K562 (cell line): ENCODE measurements around the gene MTSS2. TPM values are rescaled to one million over a fixed set of nuclear protein-coding genes. Genes with fewer than 3 reads are reported as not detected.

Experiments
- polyA plus RNA-seq, 8 experiments: library from polyadenylated mRNA; depleted of rRNA in 4 of 8; stranded (reverse) in 5 of 8; unstranded in 3 of 8; fragments of >200 nt; fragmentation: Nextera tagmentation in 2 of 8; fragmentation: Illumina TruSeq in 1 of 8; extraction: Ambion mirVana in 2 of 8; extraction: Trizol in 1 of 8; gene quantifications; 2 replicates each; pipeline versions ENCODE4 v1.2.1 to v1.2.3, GENCODE V29; 2011 to 2014; ENCODE audit warnings: inconsistent platforms in 1 of 8, missing spikeins in 1 of 8
- total RNA-seq, 7 experiments: library from RNA; depleted of rRNA in 6 of 7; stranded (reverse); fragments of >200 nt in 6 of 7; fragmentation: Illumina TruSeq in 2 of 7; extraction: Trizol in 2 of 7; gene quantifications; 2 replicates each; pipeline versions ENCODE4 v1.2.1 to v1.2.3, GENCODE V29; 2011 to 2021; ENCODE audit warnings: low replicate concordance in 1 of 7
- TF ChIP-seq, protein P1 (sequence below), 2 experiments: fragments of 450-650 bp; formaldehyde crosslinking in 1 of 2; IDR thresholded peaks; 2 replicates each; pipeline versions ENCODE4 v1.4.0 to v1.6.1; 2014 to 2020; ENCODE audit warnings: mild to moderate bottlenecking in 2 of 2, borderline replicate concordance in 1 of 2, low read depth in 1 of 2

The MTSS2 gene
- total and polyA plus RNA-seq, 9 of the 15 experiments (the other 6 are each of a cell fraction or from before 2014, with no cell fraction given): 0.11 to 60.3 (median 16.9) TPM

DNA sequence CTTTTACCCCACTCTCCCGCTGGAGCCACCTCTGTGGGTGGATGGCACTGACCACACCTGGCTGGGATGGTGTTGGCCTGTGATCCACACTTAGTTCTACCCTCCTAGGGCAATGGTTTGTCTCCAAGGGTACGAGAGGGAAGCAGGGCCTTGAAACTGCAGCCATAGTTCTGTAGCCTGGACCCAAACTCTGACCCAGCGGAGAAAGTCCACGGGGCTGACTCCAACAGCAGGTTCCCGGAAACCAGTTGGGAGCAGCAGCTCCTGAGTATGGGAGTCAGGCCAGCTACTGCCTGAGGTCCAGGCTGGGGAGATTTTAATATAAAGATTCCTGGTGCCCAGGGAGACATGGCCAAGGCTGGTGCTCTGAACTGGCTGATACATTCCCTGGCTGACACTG, 23.6 kb upstream of the MTSS2 start (continued):
- TF ChIP-seq, protein P1, sequence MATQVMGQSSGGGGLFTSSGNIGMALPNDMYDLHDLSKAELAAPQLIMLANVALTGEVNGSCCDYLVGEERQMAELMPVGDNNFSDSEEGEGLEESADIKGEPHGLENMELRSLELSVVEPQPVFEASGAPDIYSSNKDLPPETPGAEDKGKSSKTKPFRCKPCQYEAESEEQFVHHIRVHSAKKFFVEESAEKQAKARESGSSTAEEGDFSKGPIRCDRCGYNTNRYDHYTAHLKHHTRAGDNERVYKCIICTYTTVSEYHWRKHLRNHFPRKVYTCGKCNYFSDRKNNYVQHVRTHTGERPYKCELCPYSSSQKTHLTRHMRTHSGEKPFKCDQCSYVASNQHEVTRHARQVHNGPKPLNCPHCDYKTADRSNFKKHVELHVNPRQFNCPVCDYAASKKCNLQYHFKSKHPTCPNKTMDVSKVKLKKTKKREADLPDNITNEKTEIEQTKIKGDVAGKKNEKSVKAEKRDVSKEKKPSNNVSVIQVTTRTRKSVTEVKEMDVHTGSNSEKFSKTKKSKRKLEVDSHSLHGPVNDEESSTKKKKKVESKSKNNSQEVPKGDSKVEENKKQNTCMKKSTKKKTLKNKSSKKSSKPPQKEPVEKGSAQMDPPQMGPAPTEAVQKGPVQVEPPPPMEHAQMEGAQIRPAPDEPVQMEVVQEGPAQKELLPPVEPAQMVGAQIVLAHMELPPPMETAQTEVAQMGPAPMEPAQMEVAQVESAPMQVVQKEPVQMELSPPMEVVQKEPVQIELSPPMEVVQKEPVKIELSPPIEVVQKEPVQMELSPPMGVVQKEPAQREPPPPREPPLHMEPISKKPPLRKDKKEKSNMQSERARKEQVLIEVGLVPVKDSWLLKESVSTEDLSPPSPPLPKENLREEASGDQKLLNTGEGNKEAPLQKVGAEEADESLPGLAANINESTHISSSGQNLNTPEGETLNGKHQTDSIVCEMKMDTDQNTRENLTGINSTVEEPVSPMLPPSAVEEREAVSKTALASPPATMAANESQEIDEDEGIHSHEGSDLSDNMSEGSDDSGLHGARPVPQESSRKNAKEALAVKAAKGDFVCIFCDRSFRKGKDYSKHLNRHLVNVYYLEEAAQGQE (IDR thresholded peaks at IDR 0.05; ENCODE audit: borderline replicate concordance): no peak
- TF ChIP-seq, protein P1 (CRISPR knock-in tag; IDR thresholded peaks at IDR 0.05; ENCODE audit: low read depth): no peak
